HG03565 (cell line): ENCODE results near the gene HPN.
"Not testable (repeated sequence)": the region's sequence is repeated elsewhere in the genome, so short reads cannot be mapped to it uniquely, and the experiment has no call there.

ENCODE experiments used
- ATAC-seq: cut with Tn5 transposase; IDR thresholded peaks from one replicate; pipeline ENCODE4 v1.9.1; 2021; ENCODE audit warnings: mild to moderate bottlenecking, moderate library complexity; ENCODE audit not compliant: unreplicated experiment

HPN gene

DNA sequence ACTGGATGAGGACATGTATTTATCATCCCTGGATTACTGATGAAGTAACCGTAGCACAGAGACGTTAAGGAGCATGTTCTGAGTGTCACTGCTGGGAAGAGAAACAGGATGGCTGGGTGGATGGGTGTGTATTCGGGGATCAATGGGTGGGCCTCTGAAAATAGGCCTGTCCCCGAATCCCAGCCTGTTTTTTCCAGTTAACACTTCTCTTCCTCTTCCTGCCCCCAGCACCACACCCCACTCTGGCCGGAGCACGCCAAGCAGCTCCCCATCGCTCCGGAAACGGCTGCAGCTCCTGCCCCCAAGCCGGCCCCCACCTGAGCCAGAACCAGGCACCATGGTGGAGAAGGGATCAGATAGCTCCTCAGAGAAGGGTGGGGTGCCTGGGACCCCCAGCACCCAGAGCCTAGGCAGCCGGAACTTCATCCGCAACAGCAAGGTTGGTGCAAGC is 32.6 kb upstream of the HPN start:
- ATAC-seq = no peak

DNA sequence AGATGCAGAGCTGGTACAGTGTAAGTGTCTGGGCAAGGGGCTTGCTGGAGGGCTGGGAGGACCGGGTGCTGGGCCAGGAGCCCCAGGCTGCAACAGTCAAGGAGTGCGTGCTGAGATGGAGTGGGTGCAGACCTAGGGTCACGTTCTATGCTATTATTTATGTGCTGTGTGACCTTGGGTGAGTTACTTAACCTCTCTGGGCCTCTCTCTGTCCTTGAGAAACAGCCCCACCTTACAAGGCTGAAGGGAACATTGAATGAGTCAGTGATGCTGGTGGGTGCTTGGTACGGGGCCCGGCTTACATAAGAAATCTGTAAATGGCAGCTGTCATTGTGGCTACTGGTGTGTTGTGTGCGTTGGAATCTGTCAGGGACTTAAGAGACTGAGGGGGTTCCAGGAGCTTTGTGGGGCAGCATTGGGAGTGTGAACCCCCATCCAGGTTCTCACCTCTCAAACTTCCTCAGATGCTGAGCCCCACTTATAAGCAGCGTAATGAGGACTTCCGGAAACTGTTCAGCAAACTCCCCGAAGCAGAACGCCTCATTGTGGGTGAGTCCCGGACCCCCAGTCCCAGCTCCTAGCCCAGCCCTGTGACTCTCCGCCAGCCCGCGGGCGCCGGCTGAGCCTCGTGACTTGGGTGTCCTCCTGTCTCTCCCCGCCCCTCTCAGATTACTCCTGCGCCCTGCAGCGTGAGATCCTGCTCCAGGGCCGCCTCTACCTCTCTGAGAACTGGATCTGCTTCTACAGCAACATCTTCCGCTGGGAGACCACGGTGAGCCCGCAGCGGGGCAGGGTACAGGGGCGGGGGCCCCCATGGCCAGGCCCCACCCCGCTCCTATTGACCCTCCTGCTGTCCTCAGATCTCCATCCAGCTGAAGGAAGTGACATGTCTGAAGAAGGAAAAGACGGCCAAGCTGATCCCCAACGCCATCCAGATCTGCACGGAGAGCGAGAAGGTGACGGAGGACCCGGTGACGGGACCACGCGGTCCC is 31.8 kb upstream of the HPN start:
- ATAC-seq = no peak

DNA sequence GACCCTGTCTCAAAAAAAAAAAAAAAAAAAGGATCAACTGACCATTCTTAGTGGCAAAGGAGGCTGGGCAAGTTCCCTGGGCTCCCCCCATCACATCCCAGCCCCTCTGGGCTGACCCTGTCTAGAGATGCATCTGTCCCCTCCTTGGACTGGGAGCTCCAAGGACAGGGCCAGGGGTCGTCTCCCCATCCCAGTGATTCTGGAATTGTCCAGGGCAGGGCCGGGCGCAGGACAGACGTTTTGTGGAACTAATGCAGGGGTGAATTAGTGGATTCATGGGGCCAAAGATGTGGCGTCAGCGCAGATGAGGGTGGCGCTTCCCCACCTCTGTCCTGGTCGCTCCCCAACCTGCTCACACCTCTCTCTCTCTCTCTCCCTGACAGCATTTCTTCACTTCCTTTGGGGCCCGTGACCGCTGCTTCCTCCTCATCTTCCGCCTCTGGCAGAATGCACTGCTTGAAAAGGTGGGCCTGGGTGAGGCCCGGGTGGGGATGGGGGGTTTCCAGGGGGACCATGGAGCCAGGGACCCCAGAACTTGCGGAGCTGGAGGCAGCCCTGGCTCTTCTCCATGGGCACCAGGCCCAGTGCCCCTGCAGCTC is 30.3 kb upstream of the HPN start:
- no peak for ATAC-seq

DNA sequence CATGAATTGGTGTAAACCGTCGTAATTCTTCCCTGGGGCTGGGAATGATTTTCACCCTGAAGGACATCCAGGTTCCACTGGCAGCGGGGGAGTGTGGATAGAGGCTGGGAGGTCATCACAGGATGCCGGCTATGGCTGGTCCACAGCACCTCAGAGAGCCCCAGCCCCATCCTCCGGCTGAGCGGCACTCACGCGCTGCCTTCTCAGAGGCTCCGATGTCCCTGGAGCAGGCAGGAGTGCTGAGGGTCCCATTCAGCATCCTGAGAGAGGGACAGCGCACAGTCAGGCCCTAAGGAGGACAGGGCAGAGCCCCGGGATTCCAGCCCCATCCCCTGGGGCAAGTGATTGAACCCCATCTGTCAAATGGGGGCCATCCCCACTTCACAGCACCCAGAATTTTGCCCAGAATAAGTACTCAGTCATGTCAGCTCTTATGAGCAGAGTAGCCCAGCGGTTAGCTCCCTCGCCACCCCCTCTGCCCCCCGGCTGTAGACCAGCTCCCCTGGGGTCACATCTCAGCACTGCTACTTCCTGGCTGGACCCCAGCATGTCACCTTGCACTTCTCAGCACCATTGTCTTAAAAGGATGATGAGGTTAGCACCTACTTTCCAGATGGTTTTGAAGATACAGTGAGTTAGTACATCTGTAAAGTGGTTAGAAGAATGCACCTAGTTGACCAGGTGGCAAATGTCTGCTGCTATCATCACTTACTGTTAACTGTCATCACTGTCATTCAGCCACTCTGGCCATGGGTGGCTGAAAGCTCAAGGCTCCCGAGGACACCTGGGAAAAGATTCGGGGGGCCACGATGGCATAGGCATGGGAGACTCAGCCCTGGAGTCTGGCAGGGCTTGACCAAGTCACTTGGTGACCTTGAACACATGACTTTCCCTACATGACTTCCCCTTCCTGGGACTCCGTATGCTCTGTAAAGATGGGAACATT is 29.5 kb upstream of the HPN start:
- ATAC-seq = no peak

DNA sequence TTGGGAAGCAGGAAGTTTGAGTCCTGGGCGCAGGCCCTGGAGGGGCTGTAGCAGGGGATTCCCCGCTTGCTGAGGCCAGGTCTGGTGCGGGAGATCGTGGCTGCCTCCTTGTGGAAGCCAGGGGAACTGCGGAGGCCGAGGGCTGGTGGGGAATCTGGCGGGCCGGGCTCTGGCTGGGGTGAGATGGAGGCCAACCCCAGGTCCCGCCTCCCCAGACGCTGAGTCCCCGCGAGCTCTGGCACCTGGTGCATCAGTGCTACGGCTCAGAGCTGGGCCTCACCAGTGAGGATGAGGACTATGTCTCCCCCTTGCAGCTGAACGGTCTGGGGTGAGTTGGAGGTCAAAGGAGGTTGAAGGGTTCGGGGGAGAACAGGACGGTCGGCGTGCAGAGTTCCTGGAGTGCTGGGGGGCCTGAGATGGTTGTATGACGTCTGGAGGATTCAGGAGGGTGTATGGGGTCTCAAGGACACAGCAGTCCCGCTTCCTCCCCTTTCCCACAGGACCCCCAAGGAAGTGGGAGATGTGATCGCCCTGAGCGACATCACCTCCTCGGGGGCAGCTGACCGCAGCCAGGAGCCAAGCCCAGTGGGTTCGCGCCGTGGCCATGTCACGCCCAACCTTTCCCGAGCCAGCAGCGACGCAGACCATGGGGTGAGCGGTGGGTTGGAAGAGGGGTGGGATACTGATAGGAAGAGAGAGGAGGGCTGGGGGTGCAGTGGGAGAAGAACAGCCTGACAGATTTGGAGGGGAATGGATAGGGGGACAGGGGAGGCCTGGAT is 28.3 kb upstream of the HPN start:
- no peak for ATAC-seq

DNA sequence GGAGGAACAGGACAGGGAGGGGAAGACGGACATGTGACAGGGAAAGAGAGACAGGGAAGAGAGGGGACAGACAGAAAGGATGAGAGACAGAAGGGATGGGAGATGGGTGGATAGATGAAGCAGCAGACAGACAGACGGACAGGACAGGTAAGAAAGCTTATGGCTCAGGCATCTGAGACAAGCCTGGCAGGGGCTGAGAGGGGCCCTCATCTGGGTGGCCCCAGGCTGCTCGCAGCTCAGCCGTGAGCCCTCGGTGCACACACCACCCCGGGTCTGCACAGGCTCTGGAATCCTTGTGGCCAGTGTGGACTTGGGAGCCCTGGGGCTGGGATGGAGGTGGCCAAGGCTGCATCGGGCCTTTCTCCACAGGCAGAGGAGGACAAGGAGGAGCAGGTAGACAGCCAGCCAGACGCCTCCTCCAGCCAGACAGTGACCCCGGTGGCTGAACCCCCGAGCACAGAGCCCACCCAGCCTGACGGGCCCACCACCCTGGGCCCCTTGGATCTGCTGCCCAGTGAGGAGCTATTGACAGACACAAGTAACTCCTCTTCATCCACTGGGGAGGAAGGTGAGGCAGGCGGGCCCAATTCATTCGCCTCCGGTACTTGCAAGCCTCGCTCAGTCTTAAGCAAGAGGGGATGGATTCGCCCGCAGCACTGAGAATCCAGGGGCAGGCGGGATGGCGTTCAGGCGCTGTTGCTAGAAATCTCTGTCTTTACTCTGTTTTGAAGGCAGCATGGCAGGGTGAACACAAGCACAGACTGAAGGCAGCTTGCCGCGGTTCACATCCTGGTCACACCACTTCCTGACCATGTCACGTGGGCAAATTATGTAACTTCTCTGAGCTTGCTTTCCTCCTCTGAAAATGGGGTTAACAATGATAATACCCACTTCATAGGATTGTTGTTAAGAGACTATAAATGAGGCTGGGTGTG is 27.4 kb upstream of the HPN start:
- ATAC-seq = no peak

DNA sequence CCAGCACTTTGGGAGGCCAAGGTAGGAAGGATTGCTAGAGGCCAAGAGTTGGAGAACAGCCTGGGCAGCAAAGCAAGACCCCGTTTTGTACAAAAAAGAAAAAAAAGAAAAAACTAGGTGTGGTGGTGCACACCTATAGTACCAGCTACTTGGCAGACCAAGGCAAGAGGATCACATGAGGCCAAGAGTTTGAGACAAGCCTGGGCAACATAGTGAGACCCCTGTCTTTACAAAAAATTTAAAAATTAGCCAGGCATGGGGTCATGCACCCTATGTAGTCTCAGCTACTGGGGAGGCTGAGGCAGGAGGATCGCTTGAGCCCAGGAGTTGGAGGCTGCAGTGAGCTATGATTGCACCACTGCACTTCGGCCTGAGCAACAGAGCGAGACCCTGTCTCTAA is 26.7 kb upstream of the HPN start:
- not testable (repeated sequence) for ATAC-seq

DNA sequence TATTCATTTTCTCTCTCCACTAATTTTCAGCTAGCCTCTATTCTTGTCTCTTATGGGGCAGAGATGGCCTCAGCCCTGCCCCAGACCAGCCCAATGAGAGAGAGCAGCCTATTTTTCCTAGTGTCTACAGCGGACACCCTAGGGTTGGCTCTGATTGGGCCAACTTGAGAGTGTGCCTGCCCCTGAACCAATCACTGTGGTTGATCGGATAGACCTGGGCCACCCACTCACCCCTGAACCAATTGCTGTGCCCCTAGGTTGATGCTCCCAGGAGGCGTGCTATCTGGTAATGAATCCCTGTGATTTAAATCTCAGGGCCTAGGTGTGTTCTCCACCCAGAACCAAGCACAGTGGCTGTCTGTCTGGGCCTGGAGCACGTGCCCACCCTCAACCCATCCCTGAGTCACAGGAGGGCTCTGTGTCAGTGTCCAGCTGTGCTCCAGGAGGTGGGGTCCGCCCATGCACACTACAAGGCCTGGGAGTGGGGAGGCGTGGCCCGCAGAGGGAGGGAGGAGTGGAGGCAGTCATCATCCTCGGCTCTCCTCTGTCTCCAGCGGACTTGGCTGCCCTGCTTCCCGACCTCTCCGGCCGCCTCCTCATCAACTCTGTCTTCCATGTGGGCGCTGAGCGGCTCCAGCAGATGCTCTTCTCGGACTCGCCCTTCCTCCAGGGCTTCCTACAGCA is 26.1 kb upstream of the HPN start:
- ATAC-seq = no peak

DNA sequence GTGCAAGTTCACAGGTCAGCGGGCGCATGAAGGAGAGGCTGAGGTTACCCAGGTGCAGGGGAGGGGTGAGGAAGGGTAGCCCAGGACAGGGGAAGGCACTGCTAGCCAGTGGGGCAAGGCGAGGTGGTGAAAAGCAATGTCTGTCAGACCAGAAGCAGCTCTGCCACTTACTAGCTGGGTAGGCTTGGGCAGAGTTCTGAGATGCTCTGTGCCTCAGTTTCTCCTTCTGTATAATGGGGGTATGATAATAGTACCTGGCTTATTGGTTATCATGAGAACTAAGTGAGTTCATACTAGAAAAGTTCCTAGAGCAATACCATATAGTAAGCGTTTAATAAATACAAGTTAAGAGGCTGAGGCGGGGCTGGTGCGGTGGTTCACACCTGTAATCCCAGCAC is 25.6 kb upstream of the HPN start:
- no peak for ATAC-seq

DNA sequence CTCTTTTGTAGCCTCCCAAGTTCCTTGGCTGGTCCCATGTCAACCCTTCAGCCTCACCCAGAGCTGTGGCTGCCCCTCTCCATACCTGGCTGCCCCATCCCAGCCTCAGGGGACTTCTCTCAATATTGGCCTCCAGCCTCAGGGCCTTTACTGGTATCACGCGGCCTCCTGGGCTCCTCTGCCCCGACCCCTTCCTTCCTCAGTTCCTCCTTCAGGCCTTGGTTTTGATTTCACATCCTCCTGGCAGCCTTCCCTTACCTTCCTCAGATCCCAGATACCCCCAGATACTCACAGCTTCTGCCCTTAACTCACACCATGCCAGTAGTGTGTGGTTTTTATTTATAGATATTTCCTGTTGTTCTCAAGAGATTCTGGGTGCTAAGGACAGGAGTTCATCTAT is 24.0 kb upstream of the HPN start:
- ATAC-seq = no peak

DNA sequence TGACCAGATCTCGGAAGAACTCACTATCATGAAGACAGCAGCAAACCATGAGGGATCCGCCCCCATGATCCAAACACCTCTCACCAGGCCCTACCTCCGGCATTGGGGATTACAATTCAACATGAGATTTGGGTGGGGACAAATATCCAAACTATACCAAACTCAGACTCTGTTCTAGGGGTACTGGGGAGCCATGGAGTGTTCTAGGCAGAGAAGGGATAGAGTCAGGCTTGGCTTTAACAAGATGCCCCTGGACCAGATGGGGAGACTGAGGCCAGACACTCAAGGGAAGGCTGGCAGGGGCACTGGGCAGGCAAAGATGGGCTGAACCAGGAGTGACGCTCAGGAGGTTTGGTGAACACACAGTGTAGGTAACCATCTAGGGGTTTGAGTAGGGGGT is 23.1 kb upstream of the HPN start:
- ATAC-seq = no peak

DNA sequence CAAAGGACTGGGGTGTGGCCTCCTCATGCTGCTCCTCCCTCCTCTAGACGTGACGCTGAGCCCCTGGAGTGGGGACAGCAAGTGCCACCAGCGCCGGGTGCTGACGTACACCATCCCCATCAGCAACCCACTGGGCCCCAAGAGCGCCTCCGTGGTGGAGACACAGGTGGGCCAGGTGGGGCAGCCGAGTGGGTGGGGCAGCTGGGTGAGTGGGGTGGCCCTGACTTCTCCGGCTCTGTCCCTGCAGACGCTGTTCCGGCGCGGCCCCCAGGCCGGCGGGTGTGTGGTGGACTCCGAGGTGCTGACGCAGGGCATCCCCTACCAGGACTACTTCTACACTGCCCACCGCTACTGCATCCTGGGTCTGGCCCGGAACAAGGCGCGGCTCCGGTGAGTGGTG is 22.4 kb upstream of the HPN start:
- no peak for ATAC-seq

DNA sequence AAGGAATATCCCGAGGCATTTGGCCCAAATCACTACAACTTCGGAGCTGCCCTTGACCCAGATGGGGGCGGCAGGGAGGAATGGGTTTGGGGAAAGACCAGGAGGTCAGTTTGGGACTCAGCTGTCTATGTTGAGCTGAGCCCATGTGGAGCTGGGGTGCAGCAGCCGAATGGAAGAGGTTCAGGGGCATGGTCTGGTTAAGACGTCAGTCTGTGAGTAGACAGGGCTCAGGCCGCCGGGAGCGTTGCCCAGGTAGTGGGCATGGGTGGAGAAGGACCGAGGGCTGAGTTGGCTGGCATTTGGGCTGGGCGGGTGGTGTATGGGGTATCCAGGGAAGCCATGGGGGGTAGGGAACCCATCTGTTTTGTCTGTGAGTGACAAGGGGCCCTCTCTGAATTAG is 20.5 kb upstream of the HPN start:
- ATAC-seq = no peak

DNA sequence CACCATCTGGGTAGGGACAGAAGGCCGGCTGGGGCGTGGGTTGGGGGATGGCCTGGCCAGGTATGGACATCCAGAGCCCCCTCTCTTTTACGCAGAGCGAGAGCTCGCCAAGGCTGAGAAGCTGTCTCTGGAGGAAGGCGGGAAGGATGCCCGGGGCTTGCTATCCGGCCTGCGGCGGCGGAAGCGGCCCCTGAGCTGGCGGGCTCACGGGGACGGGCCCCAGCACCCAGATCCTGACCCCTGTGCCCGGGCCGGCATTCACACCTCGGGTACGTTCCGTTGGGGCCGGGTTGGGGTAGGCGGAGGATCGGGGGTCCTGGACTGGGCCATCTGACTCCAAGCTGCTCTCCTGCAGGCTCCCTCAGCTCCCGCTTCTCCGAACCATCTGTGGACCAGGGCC is 19.9 kb upstream of the HPN start:
- no peak for ATAC-seq

DNA sequence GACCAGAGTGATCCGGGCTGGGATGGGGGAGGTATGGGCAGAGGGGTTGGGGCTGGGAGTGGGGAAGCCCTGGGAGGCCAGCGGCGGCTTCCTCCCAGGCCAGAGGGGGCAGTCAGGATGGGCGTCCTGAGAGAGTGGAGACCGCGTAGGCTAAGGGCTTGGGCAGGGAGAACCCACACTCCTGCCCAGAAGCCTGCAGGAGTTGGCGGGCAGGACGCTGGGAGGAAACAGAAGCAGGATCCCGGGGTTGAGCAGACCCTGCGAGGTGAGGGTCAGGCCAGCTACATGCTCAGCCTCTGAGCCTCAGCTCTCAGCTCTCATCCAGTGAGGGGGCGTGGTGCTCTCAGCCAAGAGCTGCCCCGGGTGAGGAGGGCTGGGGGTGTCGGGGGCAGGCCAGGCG is 19.1 kb upstream of the HPN start:
- no peak for ATAC-seq

DNA sequence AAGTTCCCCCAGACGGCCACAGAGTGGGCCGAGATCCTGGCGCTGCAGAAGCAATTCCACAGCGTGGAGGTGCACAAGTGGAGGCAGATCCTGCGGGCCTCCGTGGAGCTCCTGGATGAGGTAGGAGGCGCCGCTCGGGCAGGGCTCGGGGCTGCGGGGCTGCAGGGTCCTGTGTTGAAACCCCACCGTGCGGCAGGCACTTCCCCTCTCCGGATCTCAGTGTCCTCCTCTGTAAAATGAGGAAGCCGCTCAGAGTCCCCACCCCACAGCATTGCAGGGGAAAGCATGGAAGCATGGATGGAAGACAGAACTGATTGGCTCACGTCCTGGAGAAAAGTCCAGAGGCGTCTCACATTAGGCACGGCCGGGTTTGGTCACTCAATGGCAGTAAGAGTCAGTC is 18.1 kb upstream of the HPN start:
- ATAC-seq = no peak

DNA sequence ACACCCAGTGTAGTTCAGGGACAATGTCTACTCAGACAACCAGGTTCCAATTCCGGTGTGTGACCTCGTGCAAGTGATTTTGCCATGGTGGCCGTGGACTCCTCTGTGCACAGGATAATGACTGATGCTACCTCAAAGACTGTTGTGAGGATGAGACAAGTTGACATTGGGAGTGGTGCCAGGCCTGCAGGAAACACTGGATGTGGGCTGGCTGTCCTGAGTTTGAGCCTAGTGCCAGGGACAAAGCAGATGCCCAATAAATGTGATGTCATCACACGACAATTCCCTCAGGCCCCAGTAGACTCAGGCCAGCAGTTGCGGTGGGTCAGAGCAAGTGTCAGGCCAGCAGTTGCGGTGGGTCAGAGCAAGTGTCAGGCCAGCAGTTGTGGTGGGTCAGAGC is 17.4 kb upstream of the HPN start:
- no peak for ATAC-seq

DNA sequence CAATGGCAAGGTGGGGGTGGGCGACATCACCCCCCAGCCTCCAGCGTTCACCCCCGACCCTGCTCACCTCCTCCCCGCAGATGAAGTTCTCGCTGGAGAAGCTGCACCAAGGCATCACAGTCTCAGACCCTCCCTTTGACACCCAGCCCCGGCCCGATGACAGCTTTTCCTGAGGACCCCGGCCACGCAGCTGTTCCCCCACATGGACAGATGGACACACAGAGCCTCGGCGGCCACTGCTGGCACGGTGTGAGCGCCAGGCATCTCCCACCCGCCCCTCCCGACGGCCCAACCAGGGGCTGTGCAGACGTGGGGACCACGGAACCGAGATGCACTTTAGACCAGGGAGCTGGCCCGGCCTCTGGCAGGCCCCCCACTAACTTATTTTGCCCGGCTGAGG is 15.6 kb upstream of the HPN start:
- ATAC-seq = no peak

DNA sequence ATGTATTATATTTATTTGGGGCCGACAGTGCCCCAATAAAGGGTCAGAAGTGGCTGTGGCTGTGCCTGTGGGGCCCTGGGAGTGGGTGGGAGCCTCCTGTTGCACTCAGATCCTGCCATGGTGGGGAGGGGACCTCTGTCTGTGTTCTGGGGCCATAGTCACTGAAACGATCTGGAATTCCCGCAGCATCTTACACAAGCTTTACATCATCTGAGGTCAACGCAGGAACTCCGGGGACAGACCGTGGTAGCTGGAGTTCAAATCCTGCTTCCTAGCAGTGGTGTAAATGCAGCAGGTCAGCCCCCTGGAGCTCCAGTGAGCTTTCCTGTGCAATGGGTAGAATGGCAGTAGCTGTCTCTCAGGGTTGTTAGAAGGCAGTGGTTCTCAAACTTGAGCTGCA is 15.1 kb upstream of the HPN start:
- ATAC-seq = no peak
